ENCODE data around the gene SRRM5.
"Not testable (repeated sequence)": the region's sequence is repeated elsewhere in the genome, so short reads cannot be mapped to it uniquely, and the experiment has no call there.

Gene SRRM5

GRCh38 chr19:43594710-43595604 lies 16.9 kb upstream of the SRRM5 start:
- H2AFZ ChIP-seq (ENCODE audit: low read depth, low read length) = no peak overlapping the region
- no peaks in the 10 kb centered on the region for H3K27me3 ChIP-seq (ENCODE audit: insufficient read depth, low read length)
- peaks cover 41% of the 10 kb centered on the region for H3K36me3 ChIP-seq (ENCODE audit: insufficient read depth, low read length)
- peaks cover 26% of the 10 kb centered on the region for H3K4me1 ChIP-seq (ENCODE audit: insufficient read depth, low read length)
- H3K4me3 ChIP-seq (ENCODE audit: low read length) = peak overlapping the region; percentile 82
- no peaks in the 10 kb centered on the region for H3K9me3 ChIP-seq (ENCODE audit: low read length)

GRCh38 chr19:43595605-43595998 lies 16.3 kb upstream of the SRRM5 start:
- Histone ChIP-seq H3K4me1 (ENCODE audit: insufficient read depth, low read length) (peaks cover 26% of the 10 kb centered on the region), H3K27me3 (ENCODE audit: insufficient read depth, low read length) (no peaks in the 10 kb centered on the region), H3K9me3 (ENCODE audit: low read length) (no peaks in the 10 kb centered on the region), H3K4me3 (ENCODE audit: low read length) (peak overlapping the region; percentile 82), H2AFZ (ENCODE audit: low read depth, low read length) (no peak overlapping the region), H3K36me3 (ENCODE audit: insufficient read depth, low read length) (peaks cover 42% of the 10 kb centered on the region)

GRCh38 chr19:43595999-43596841 lies 15.7 kb upstream of the SRRM5 start, which contains the start of the genes IRGQ and ZNF576:
IRGQ (minus strand) TSS chr19:43596134; CDS start chr19:43595338, 796 bp downstream.
ZNF576 (plus strand) TSS chr19:43596595; CDS start chr19:43597109, 514 bp downstream.
- Histone ChIP-seq H3K36me3 (ENCODE audit: insufficient read depth, low read length) (peaks cover 44% of the 10 kb centered on the region), H3K27me3 (ENCODE audit: insufficient read depth, low read length) (no peaks in the 10 kb centered on the region), H2AFZ (ENCODE audit: low read depth, low read length) (peak within 1 kb of the TSS; percentile 42), H3K9me3 (ENCODE audit: low read length) (no peaks in the 10 kb centered on the region), H3K4me1 (ENCODE audit: insufficient read depth, low read length) (peaks cover 26% of the 10 kb centered on the region), H3K4me3 (ENCODE audit: low read length) (peak within 1 kb of the TSS; percentile 82)

GRCh38 chr19:43596842-43597461 lies 14.9 kb upstream of the SRRM5 start:
- Histone ChIP-seq H3K27me3 (ENCODE audit: insufficient read depth, low read length) (no peaks in the 10 kb centered on the region), H2AFZ (ENCODE audit: low read depth, low read length) (peak overlapping the region; percentile 42), H3K4me3 (ENCODE audit: low read length) (peak overlapping the region; percentile 56), H3K4me1 (ENCODE audit: insufficient read depth, low read length) (peaks cover 26% of the 10 kb centered on the region), H3K36me3 (ENCODE audit: insufficient read depth, low read length) (peaks cover 42% of the 10 kb centered on the region), H3K9me3 (ENCODE audit: low read length) (no peaks in the 10 kb centered on the region)

DNA sequence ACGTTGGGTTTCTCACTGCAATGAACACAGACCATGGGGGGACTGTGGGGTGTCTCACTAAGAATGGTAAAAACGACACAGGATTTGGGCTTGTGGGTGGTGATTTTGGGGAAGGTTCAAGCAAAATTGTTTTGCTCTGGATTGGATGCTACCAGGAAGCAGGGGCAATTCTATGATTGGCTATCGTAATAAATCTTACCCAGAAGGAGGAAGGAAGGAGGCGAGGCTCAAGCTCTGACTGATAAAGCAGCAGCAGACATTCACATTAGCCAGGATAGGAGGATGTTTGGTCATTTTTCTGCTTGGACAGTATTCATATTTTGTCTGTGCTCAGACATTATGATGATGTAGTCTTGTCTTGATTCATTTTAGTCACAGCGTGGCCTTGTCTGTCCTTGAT lies 14.0 kb upstream of the SRRM5 start:
- Histone ChIP-seq H3K27me3 (ENCODE audit: insufficient read depth, low read length) (no peaks in the 10 kb centered on the region), H3K4me3 (ENCODE audit: low read length) (peak overlapping the region; percentile 56), H3K9me3 (ENCODE audit: low read length) (no peaks in the 10 kb centered on the region), H3K4me1 (ENCODE audit: insufficient read depth, low read length) (peaks cover 26% of the 10 kb centered on the region), H3K36me3 (ENCODE audit: insufficient read depth, low read length) (peaks cover 41% of the 10 kb centered on the region), H2AFZ (ENCODE audit: low read depth, low read length) (no peak overlapping the region)

DNA sequence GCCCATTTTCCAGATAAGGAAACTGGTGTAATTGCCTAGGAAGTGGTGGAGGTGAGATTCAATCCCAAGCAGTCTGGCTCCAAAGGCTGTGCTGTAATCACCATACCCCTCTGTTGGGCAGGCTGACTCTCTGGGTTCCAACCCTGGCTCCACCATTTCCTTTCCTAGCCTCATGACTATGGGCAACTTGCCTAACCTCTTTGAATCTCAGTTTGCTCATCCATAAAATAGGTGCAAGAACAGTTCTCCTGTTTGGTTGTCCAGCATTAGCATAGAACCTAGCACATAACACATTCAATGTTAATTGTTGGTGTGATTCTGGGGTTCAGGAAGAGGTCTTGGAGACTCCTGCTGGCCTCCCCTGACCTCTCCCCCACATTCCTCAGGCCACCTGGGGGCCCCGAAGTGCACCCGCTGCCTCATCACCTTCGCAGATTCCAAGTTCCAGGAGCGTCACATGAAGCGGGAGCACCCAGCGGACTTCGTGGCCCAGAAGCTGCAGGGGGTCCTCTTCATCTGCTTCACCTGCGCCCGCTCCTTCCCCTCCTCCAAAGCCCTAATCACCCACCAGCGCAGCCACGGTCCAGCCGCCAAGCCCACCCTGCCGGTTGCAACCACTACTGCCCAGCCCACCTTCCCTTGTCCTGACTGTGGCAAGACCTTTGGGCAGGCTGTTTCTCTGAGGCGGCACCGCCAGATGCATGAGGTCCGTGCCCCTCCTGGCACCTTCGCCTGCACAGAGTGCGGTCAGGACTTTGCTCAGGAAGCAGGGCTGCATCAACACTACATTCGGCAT lies 13.2 kb upstream of the SRRM5 start:
- Histone ChIP-seq H3K4me3 (ENCODE audit: low read length) (no peak overlapping the region), H3K4me1 (ENCODE audit: insufficient read depth, low read length) (peaks cover 26% of the 10 kb centered on the region), H3K36me3 (ENCODE audit: insufficient read depth, low read length) (peaks cover 37% of the 10 kb centered on the region), H2AFZ (ENCODE audit: low read depth, low read length) (no peak overlapping the region), H3K9me3 (ENCODE audit: low read length) (no peaks in the 10 kb centered on the region), H3K27me3 (ENCODE audit: insufficient read depth, low read length) (no peaks in the 10 kb centered on the region)

- Histone ChIP-seq H3K9me3 (ENCODE audit: low read length) (no peaks in the 10 kb centered on the region), H3K36me3 (ENCODE audit: insufficient read depth, low read length) (peaks cover 33% of the 10 kb centered on the region), H2AFZ (ENCODE audit: low read depth, low read length) (no peak overlapping the region), H3K27me3 (ENCODE audit: insufficient read depth, low read length) (no peaks in the 10 kb centered on the region), H3K4me1 (ENCODE audit: insufficient read depth, low read length) (peaks cover 19% of the 10 kb centered on the region), H3K4me3 (ENCODE audit: low read length) (no peak overlapping the region)
Measured at GRCh38 chr19:43599635-43600295, 12.1 kb upstream of the SRRM5 start.

DNA sequence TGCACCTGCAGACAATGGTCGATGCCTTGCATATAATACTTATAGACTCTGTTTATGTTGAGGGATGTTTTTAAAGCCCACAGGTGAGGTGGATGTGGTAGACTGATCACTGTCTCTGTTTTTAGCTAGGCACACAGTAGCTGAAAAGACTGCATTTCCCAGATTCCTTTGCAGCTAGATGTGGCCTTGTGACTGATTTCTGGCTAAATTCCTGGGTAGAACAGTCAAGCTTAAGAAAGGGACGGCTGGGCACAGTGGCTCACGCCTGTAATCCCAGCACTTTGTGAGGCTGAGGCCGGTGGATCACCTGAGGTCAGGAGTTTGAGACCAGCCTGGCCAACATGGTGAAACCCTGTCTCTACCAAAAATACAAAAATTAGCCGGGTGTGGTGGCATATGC lies 11.6 kb upstream of the SRRM5 start:
- Histone ChIP-seq H3K36me3 (ENCODE audit: insufficient read depth, low read length) (peaks cover 33% of the 10 kb centered on the region), H3K4me1 (ENCODE audit: insufficient read depth, low read length) (peaks cover 14% of the 10 kb centered on the region)
- H3K4me3 ChIP-seq (ENCODE audit: low read length) = not testable (repeated sequence)

DNA sequence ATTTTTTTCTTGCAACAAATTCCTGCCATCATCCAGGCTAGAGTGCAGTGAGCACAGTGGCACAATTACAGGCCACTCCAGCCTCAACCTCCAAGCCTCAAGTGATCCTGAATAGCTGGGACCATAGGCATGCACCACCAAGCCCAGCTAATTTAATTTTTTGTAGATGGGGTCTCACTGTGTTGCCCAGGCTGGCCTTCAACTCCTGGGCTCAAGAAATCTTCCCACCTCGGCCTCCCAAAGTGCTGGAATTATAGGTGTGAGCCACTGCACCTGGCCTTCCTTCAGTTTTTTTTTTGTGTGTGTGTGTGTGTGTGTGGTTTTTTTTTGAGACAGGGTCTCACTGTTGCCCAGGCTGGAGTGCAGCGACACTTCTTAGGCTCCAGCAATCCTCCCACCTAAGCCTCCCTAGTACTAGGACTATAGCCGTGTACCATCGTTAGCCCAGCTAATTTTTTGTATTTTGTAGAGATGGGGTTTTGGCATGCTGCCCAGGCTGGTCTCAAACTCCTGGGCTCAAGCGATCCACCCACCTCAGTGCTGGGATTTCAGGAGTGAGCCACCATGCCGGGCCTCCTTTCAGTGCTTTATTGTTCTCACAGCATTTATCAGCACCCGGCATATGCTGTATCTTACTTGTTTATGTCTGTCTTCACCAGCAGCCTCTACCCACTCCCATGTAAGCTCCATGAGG lies 5.9 kb upstream of the SRRM5 start:
- no peak overlapping the region for H2AFZ ChIP-seq (ENCODE audit: low read depth, low read length)
- no peak overlapping the region for H3K4me3 ChIP-seq (ENCODE audit: low read length)
- H3K27me3 ChIP-seq (ENCODE audit: insufficient read depth, low read length) = no peaks in the 10 kb centered on the region
- no peaks in the 10 kb centered on the region for H3K9me3 ChIP-seq (ENCODE audit: low read length)
- no peaks in the 10 kb centered on the region for H3K4me1 ChIP-seq (ENCODE audit: insufficient read depth, low read length)
- peaks cover 56% of the 10 kb centered on the region for H3K36me3 ChIP-seq (ENCODE audit: insufficient read depth, low read length)

More for the DNA sequence above, 11.6 kb upstream of the SRRM5 start:
- not testable (repeated sequence) for H3K9me3 ChIP-seq (ENCODE audit: low read length); H2AFZ ChIP-seq (ENCODE audit: low read depth, low read length); H3K27me3 ChIP-seq (ENCODE audit: insufficient read depth, low read length)

DNA sequence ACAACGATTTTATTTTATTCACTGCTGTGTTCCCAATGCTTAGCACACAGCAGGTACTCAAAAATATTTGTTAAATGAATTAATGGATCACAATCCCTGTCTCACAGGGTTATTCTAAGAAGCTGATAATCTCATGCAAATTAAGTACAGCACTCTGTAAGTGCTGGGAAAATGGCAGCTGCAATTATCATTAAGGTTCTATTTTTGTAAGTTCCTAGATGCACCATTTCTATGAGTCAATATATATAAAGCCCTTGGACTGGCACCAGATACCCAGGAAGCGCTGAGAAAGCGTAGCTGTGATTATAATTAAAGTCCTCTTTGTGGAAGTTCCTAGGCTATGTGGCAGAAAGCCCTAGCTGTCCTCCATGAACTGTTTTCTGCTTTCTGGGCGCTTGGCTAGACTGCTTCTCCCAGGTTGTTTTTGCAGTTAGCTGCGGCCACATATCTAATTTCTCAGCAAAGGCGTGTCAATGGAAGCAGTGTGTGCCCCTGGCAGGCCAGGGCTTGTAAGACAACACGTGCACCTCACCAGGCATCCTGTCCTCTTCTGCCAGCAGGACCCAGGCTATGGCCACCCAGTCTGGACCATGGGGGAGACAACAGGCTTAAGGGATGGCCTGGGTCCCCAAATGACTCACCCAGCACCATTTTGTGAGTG lies 5.2 kb upstream of the SRRM5 start:
- H3K4me3 ChIP-seq (ENCODE audit: low read length) = no peak overlapping the region
- no peaks in the 10 kb centered on the region for H3K4me1 ChIP-seq (ENCODE audit: insufficient read depth, low read length)
- H3K36me3 ChIP-seq (ENCODE audit: insufficient read depth, low read length) = peaks cover 62% of the 10 kb centered on the region
- H3K9me3 ChIP-seq (ENCODE audit: low read length) = no peaks in the 10 kb centered on the region
- no peaks in the 10 kb centered on the region for H3K27me3 ChIP-seq (ENCODE audit: insufficient read depth, low read length)
- no peak overlapping the region for H2AFZ ChIP-seq (ENCODE audit: low read depth, low read length)
